ENCODE measurements around the gene CLCF1. TPM values are rescaled to one million over a fixed set of nuclear protein-coding genes. Genes with fewer than 3 reads are reported as not detected.

CLCF1 gene
- total RNA-seq, 1 donor from 2014 or later = not detected

DNA sequence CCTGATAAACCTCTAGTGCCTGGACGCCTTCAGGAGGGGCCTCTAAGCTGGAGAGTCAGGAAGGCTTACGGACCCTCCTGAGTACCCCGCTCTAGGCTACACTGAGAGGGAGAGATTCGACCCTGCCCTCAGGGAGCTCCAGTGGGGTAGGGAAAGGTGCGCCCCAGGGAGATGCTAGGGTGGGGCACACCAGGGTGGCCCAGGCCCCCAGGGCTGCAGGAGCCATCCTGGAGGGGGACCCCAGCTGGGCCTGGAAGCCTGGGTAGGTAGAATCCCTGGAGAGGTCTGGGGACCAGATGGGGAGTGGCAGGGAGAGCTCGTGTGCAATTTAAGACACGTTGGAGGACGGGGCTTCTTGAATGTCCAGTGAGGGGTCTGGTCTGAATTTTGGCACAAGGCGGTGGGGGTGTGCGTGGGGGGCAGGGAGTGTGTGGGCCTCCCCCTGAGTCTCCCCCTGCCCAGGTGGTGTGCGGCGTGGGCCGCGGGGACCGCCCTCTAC, 46.8 kb upstream of the CLCF1 start:
- Mint-ChIP-seq H3K27ac (ENCODE audit: unreplicated experiment) (no peak overlapping the region), H3K9me3 (ENCODE audit: unreplicated experiment) (peaks cover 2% of the 10 kb centered on the region), H3K4me1 (ENCODE audit: low read depth, unreplicated experiment) (no peaks in the 10 kb centered on the region), H3K36me3 (ENCODE audit: unreplicated experiment) (no peaks in the 10 kb centered on the region), H3K27me3 (ENCODE audit: unreplicated experiment) (peaks cover 16% of the 10 kb centered on the region), H3K4me3 (ENCODE audit: unreplicated experiment) (peak overlapping the region; percentile 73)
- TF ChIP-seq, protein P1, sequence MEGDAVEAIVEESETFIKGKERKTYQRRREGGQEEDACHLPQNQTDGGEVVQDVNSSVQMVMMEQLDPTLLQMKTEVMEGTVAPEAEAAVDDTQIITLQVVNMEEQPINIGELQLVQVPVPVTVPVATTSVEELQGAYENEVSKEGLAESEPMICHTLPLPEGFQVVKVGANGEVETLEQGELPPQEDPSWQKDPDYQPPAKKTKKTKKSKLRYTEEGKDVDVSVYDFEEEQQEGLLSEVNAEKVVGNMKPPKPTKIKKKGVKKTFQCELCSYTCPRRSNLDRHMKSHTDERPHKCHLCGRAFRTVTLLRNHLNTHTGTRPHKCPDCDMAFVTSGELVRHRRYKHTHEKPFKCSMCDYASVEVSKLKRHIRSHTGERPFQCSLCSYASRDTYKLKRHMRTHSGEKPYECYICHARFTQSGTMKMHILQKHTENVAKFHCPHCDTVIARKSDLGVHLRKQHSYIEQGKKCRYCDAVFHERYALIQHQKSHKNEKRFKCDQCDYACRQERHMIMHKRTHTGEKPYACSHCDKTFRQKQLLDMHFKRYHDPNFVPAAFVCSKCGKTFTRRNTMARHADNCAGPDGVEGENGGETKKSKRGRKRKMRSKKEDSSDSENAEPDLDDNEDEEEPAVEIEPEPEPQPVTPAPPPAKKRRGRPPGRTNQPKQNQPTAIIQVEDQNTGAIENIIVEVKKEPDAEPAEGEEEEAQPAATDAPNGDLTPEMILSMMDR (IDR thresholded peaks at IDR 0.05; ENCODE audit: partially characterized antibody, unreplicated experiment) = no peak
- DNase-seq = no peak

DNA sequence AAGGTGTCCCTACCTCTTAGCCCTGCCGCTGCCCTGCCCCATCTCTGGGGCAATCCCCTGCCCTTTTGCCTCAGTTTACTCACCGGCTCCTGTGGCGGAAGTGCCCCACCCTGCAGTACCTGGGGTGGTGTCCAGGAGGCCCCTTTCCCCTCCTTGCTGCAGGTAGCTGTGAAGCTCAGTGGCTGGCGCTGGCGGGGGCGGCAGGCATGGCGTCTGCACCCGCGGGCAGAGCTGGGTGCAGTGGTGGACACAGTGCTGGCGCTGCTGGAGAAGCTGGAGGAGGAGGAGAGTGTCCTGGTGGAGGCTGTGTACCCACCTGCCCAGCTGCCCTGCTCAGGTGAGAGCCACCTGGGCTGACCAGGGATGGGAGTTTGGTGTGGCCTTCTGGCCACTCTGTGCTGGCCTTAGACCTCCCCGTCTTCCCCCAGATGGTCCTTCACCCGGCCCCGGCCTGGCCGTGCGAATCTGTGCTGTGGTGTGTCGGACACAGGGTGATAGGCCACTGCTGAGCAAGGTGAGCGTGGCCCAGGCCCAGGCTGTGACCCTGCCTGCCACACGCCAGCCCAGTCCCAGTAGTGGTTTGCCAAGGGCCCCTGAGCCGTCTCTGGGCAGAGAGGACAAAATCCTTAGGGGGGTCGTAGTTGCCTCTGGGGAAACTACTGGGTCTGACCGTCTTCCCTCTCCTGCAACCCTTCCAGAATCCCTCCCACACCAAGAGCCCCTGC, 46.1 kb upstream of the CLCF1 start:
- peaks cover 16% of the 10 kb centered on the region for H3K27me3 Mint-ChIP-seq (ENCODE audit: unreplicated experiment)
- no peak overlapping the region for H3K27ac Mint-ChIP-seq (ENCODE audit: unreplicated experiment)
- no peak overlapping the region for H3K4me3 Mint-ChIP-seq (ENCODE audit: unreplicated experiment)
- TF ChIP-seq, protein P1 (IDR thresholded peaks at IDR 0.05; ENCODE audit: partially characterized antibody, unreplicated experiment) = no peak
- DNase-seq = no peak
- H3K9me3 Mint-ChIP-seq (ENCODE audit: unreplicated experiment) = peaks cover 2% of the 10 kb centered on the region
- H3K4me1 Mint-ChIP-seq (ENCODE audit: low read depth, unreplicated experiment) = no peaks in the 10 kb centered on the region
- H3K36me3 Mint-ChIP-seq (ENCODE audit: unreplicated experiment) = no peaks in the 10 kb centered on the region

DNA sequence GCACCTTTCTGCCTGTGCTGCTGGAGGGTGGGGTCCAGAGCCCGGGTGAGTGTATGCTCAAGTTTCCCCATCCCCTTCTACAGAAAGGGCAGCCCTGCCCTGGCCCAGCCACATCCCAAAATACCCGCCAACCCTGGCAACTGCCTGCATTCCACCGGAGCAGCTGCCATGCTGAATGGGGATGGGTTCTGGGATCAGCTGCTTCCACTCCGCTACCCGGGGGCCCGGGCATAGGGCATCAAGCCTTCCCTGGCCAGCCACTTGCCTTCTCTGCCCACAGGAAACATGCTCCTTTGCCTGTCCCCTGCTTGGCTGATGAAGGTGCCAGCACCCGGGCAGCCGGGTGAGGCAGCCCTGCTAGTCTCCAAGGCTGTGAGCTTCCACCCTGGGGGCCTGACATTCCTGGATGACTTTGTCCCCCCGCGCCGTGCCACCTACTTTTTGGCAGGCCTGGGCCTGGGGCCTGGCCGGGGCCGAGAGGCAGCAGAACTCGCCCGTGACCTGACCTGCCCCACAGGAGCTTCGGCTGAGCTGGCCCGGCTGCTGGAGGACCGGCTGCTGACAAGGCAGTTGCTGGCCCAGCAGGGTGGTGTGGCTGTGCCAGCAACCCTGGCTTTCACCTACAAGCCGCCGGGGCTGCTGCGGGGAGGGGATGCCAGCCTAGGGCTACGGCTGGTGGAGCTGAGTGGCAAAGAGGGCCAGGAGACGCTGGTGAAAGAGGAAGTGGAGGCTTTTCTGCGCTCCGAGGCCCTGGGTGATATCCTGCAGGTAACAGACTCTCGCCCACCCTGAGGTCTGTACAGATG, 45.3 kb upstream of the CLCF1 start:
- peaks cover 2% of the 10 kb centered on the region for H3K9me3 Mint-ChIP-seq (ENCODE audit: unreplicated experiment)

DNA sequence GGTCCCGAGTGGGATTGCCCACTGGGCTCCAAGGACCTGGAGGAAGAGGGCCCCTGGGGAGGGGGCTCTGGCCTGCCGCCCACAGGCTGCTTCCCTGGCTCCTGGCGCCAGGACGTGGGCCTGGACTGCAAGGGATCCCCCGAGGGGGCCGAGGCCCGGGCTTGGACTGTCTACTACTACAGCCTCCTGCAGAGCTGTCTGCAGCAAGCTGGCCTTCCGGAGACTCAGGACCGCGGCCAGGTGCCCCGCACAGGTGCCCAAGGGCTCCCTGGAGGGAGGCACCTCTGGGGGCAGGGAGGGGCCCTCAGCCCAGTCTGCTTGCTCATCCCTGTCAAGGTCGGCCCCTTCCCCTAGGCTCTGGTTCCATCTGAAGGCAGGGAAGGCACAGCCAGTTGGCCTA, 44.0 kb upstream of the CLCF1 start:
- no peak overlapping the region for H3K27ac Mint-ChIP-seq (ENCODE audit: unreplicated experiment)
- no peaks in the 10 kb centered on the region for H3K9me3 Mint-ChIP-seq (ENCODE audit: unreplicated experiment)

More for the DNA sequence above, 45.3 kb upstream of the CLCF1 start:
- TF ChIP-seq, protein P1 (IDR thresholded peaks at IDR 0.05; ENCODE audit: partially characterized antibody, unreplicated experiment) = no peak
- no peak for DNase-seq
- H3K27ac Mint-ChIP-seq (ENCODE audit: unreplicated experiment) = no peak overlapping the region
- H3K27me3 Mint-ChIP-seq (ENCODE audit: unreplicated experiment) = peaks cover 16% of the 10 kb centered on the region
- H3K4me3 Mint-ChIP-seq (ENCODE audit: unreplicated experiment) = no peak overlapping the region
- H3K4me1 Mint-ChIP-seq (ENCODE audit: low read depth, unreplicated experiment) = no peaks in the 10 kb centered on the region
- no peaks in the 10 kb centered on the region for H3K36me3 Mint-ChIP-seq (ENCODE audit: unreplicated experiment)

More for the DNA sequence above, 44.0 kb upstream of the CLCF1 start:
- peaks cover 20% of the 10 kb centered on the region for H3K27me3 Mint-ChIP-seq (ENCODE audit: unreplicated experiment)
- H3K4me1 Mint-ChIP-seq (ENCODE audit: low read depth, unreplicated experiment) = peaks cover 6% of the 10 kb centered on the region
- H3K36me3 Mint-ChIP-seq (ENCODE audit: unreplicated experiment) = no peaks in the 10 kb centered on the region
- no peak overlapping the region for H3K4me3 Mint-ChIP-seq (ENCODE audit: unreplicated experiment)
- TF ChIP-seq, protein P1 (IDR thresholded peaks at IDR 0.05; ENCODE audit: partially characterized antibody, unreplicated experiment) = no peak
- DNase-seq = no peak
